Uterus (tissue), 4 donors: ENCODE data around the gene ERCC1. TPM values are rescaled to one million over a fixed set of nuclear protein-coding genes. Genes with fewer than 3 reads are reported as not detected.

Source experiments
- DNase-seq, 2 donors: peaks; one replicate each; pipeline ENCODE4 v3.0.0-alpha.2; 2019 to 2020
- H3K27ac ChIP-seq, 2 donors: fragments of 200-600 bp; sonication (generic); 1 replicate in 1 of 2; 2 replicates in 1 of 2; pipeline ENCODE4 v1.5.1; 2016 to 2018
- H3K27me3 ChIP-seq, 2 donors: fragments of 200-600 bp; sonication (generic); one replicate each; pipeline ENCODE4 v1.5.1; 2018 to 2019; ENCODE audit warnings: control low read depth in 1 of 2
- H3K36me3 ChIP-seq, 2 donors: fragments of 200-600 bp; sonication (generic); one replicate each; pipeline ENCODE4 v1.5.1; 2019; ENCODE audit warnings: control low read depth in 1 of 2
- H3K4me1 ChIP-seq, 2 donors: fragments of 200-600 bp; sonication (generic); one replicate each; pipeline ENCODE4 v1.5.1; 2018 to 2019; ENCODE audit warnings: control low read depth in 1 of 2
- H3K4me3 ChIP-seq, 2 donors: fragments of 200-600 bp; sonication (generic); 1 replicate in 1 of 2; 2 replicates in 1 of 2; pipeline ENCODE4 v1.5.1; 2018 to 2019; ENCODE audit warnings: mild to moderate bottlenecking in 1 of 2
- H3K9me3 ChIP-seq, 2 donors: fragments of 200-600 bp; sonication (generic); one replicate each; pipeline ENCODE4 v1.5.1; 2019; ENCODE audit warnings: control low read depth in 1 of 2
- CTCF ChIP-seq, 4 experiments: fragments of 200-600 bp in 2 of 4; fragments of 450-650 bp in 2 of 4; sonication (generic) in 2 of 4; IDR thresholded peaks; one replicate each; pipeline ENCODE4 v1.5.1; 2016 to 2019; ENCODE audit warnings: antibody characterized with exemption in 4 of 4, mild to moderate bottlenecking in 2 of 4, moderate library complexity in 1 of 4
- POLR2A ChIP-seq, 2 donors: fragments of 450-650 bp; IDR thresholded peaks; one replicate each; pipeline ENCODE4 v1.6.1; 2016; ENCODE audit warnings: antibody characterized with exemption in 2 of 2, mild to moderate bottlenecking in 1 of 2, moderate library complexity in 1 of 2
- intact Hi-C: fragments of 100-400 bp; cut with DNase I; formaldehyde crosslinking; loops from one replicate; pipeline ENCODE4 v1.15.1; 2023; ENCODE audit warnings: low total_unique reads
- total RNA-seq, 4 donors: library from RNA; depleted of rRNA in 3 of 4; stranded (reverse); fragments of >200 nt in 3 of 4; gene quantifications; one replicate each; pipeline versions ENCODE4 v1.1.0 to v1.2.4, GENCODE V29; 2014 to 2023
- donor health status: DM: yes; HTN: yes; CAD: no.

Gene ERCC1
- total RNA-seq, 4 donors from 2014 or later, result 37.9 to 130 (median 68.0) TPM

- H3K4me3 ChIP-seq, result no peak overlapping the region
- no peaks in the 10 kb centered on the region for H3K4me1 ChIP-seq
- no peak for DNase-seq
- H3K9me3 ChIP-seq, result no peaks in the 10 kb centered on the region
- H3K36me3 ChIP-seq, result no peaks in the 10 kb centered on the region
- H3K27me3 ChIP-seq, result no peaks in the 10 kb centered on the region
- H3K27ac ChIP-seq, result no peak overlapping the region
- intact Hi-C loops, result no loop called here
- no peak for TF ChIP-seq CTCF (IDR thresholded peaks at IDR 0.05)
- no peak for TF ChIP-seq POLR2A (IDR thresholded peaks at IDR 0.05)
Measured at GRCh38 chr19:45420871-45421270, 2.8 kb downstream of the ERCC1 start.

GRCh38 chr19:45420356-45420755 lies 3.4 kb downstream of the ERCC1 start:
- TF ChIP-seq CTCF (IDR thresholded peaks at IDR 0.05) (no peak), POLR2A (IDR thresholded peaks at IDR 0.05) (no peak)
- no peak overlapping the region for H3K4me3 ChIP-seq
- no peaks in the 10 kb centered on the region for H3K4me1 ChIP-seq
- no peak for DNase-seq
- H3K36me3 ChIP-seq, result no peaks in the 10 kb centered on the region
- H3K27me3 ChIP-seq, result no peaks in the 10 kb centered on the region
- no peak overlapping the region for H3K27ac ChIP-seq
- H3K9me3 ChIP-seq, result no peaks in the 10 kb centered on the region
- intact Hi-C loops, result no loop called here

GRCh38 chr19:45419895-45420294 lies 3.8 kb downstream of the ERCC1 start:
- intact Hi-C loops, result no loop called here
- no peak overlapping the region for H3K27ac ChIP-seq
- H3K27me3 ChIP-seq, result no peaks in the 10 kb centered on the region
- DNase-seq, result no peak
- no peaks in the 10 kb centered on the region for H3K9me3 ChIP-seq
- no peak for TF ChIP-seq CTCF (IDR thresholded peaks at IDR 0.05)
- no peak for TF ChIP-seq POLR2A (IDR thresholded peaks at IDR 0.05)
- H3K4me3 ChIP-seq, result no peak overlapping the region
- H3K36me3 ChIP-seq, result no peaks in the 10 kb centered on the region
- H3K4me1 ChIP-seq, result no peaks in the 10 kb centered on the region

GRCh38 chr19:45419396-45419795 lies 4.3 kb downstream of the ERCC1 start:
- no peak for DNase-seq
- Histone ChIP-seq H3K27ac (no peak overlapping the region), H3K4me1 (no peaks in the 10 kb centered on the region)

GRCh38 chr19:45418802-45419201 lies 4.9 kb downstream of the ERCC1 start:
- H3K9me3 ChIP-seq, result no peaks in the 10 kb centered on the region
- H3K27ac ChIP-seq, result no peak overlapping the region

More at GRCh38 chr19:45419396-45419795, 4.3 kb downstream of the ERCC1 start:
- Histone ChIP-seq H3K9me3 (no peaks in the 10 kb centered on the region), H3K36me3 (no peaks in the 10 kb centered on the region), H3K27me3 (no peaks in the 10 kb centered on the region), H3K4me3 (no peak overlapping the region)
- TF ChIP-seq CTCF (IDR thresholded peaks at IDR 0.05) (no peak), POLR2A (IDR thresholded peaks at IDR 0.05) (no peak)
- intact Hi-C loops, result no loop called here

More at GRCh38 chr19:45418802-45419201, 4.9 kb downstream of the ERCC1 start:
- no peak for TF ChIP-seq CTCF (IDR thresholded peaks at IDR 0.05)
- no peak for TF ChIP-seq POLR2A (IDR thresholded peaks at IDR 0.05)
- H3K4me1 ChIP-seq, result no peaks in the 10 kb centered on the region
- intact Hi-C loops, result no loop called here
- DNase-seq, result no peak
- H3K27me3 ChIP-seq, result no peaks in the 10 kb centered on the region
- H3K36me3 ChIP-seq, result no peaks in the 10 kb centered on the region
- H3K4me3 ChIP-seq, result no peak overlapping the region
